H4 (cell line): ENCODE results near the gene SMC4. TPM values are rescaled to one million over a fixed set of nuclear protein-coding genes. Genes with fewer than 3 reads are reported as not detected.
"Not testable (repeated sequence)": the region's sequence is repeated elsewhere in the genome, so short reads cannot be mapped to it uniquely, and the experiment has no call there.

Experiments
- DNase-seq: peaks from one replicate; pipeline ENCODE4 v3.0.0-alpha.2; 2015; ENCODE audit warnings: low spot score
- total RNA-seq: library from RNA; depleted of rRNA; stranded (reverse); fragments of >200 nt; shearing (Covaris generic); gene quantifications from 2 replicates; pipeline ENCODE4 v1.2.3, GENCODE V29; 2014

SMC4 gene
- total RNA-seq, 1 experiment from 2014 or later, result 115 TPM

DNA sequence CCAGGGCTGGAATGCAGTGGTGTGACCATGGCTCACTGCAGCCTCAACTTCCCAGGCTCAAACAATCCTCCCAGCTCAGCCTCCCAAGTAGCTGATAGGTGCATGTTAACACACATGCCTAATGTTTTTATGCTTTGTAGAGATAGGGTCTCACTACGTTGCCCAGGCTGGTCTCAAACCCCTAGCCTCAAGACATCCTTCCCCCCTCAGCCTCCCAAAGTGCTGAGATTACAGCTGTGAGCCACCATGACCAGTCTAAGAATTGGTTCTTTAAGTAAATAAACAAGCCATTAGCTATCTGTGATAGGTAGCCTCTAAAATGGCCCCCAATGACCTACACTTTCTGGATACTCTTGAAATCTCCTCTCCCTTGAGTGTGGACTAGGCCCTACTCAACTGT, 46.4 kb downstream of the SMC4 start:
- no peak for DNase-seq

DNA sequence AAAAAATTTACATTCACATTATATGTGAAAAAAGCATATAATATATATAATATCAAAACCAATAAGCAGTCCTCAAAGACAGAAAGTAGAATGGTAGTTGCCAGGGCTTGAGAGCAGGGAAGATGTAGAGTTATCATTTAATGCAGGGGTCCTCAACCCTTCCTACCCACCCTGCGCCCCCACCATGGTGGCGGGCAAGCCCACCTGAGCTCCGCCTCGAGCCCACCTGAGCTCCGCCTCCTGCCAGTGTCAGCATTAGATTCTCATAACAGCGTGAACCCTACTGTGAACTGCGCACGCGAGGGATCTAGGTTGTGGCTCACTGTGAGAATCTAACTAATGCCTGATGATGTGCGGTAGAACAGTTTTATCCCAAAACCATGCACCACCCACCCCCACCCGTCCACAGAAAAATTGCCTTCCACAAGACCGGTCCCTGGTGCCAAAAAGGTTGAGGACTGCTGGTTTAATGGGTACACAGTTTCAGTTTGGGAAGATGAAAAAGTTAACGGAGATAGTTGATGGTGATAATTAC, 47.1 kb downstream of the SMC4 start:
- no peak for DNase-seq

DNA sequence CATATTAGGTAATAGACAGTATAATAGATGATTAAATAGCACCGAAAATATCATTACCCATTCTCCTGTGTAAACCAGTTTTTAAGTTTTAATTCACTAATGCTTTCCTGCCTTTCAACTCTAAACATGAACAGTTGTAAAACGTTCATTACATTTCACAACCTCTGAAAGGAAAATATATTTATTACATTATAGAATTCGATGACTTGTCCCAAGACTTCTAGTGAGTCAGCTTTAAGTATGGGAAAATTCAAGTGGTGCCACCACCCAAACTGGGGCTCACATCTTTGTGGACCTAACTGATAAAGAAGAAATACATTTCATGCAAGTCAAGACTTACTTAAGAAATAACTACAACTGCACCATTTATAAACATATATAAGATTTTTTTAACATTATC, 48.1 kb downstream of the SMC4 start:
- DNase-seq, result no peak

DNA sequence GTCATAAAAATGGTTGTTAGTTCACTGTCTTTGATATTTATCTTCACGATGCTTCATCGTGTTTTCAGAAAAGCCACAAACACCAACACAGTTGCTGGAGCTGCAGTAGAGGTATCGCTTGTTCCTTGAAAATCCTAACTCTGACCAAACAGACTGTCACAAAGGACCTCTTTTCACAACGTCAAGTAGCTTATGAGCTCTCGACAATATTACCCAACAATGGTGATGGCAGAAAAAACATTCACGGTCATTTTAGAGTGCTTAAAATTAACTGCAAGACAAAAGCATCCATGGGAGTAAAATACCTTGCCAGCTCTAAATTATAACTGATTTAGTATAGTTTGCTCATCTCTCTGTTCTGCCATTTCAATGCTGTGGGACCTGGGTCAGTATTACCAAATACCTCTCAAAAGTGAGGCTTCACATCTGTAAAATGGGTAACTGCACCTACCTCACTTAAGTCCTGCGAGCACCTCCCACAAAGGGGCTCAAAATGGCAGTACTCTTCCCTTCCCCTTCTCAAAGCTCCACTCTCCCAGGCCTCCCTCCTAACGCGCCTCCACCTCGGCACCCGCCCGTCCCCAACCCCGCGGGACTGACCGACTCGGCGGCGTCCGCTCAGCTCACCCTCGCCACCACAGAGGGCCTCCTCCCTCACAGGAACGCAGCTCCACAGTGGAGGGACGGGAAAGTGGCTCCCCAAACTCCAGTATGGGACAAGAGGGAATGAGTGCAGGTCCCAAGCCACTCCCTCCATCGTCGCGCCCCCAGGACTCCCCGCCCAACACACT, 49.6 kb downstream of the SMC4 start:
- no peak for DNase-seq

DNA sequence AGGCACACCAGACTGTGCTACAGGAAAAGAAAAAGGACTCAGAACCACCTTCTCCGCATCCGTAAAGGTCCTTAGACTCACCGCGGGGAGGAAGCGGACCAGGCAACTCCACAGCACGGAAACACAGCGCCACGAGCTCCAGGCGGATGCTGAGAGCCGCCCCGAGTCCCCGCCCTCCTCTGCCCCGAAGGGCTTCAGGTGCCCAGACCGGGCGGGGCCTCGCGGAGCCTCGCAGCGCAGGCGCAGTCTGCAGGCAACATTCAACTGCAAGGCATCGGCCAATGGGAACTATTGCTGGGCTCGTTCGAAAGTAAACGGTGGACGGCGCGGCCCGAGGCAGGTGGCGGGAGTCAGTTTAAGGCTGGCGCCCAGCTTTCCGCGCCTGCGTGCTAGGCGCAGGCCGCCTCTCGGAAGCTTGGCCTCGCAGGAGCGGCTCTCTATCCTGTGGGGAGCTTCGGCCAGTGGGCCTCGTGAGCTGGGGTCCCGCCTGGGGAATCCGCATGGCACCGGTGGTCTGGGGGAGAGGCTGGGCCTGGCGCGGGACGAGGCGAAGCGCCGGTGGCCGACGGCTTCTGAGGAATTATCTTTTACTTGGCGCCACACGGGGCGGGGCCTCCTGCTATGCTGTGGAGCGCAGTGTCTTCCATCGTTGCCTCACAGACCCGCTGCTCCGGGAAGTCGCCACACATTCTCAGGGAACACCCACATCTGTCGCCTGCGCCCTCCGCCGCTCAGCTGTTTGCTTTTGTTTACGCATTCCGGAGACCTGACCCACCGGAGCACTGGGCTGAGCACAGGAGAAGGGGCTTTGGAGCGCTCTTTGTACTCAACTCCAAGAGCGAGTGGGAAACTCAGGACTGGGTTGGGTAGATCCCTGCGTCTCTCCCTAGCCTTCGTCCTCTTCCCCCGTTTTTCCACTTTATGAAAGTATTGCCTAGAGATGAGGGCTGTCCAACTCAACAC, 50.5 kb downstream of the SMC4 start, which contains the start of gene TRIM59:
Gene TRIM59 (minus strand): TSS at position 151 of the 963 bp plus-strand sequence. CDS start 10,603 bp downstream, outside the sequence.
- no peak for DNase-seq

DNA sequence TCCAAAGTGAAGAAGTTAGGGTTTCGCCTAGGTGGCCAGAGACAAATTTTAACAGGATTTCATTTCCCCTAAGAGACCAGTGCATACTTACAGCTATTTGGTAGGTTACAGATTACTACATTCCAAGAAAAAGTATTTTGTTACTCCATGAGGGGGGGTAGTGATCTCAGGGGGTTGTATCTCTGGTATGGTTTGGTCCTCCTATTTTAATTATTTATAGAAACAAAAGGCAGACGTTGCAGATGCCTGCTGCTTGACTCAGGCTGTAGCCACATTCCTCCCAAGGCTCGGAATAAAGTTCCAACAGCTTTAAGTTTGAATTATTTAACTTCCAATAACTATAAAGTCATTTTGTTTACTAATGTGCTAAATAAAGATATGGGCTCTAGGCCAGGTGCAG, 51.4 kb downstream of the SMC4 start:
- no peak for DNase-seq

DNA sequence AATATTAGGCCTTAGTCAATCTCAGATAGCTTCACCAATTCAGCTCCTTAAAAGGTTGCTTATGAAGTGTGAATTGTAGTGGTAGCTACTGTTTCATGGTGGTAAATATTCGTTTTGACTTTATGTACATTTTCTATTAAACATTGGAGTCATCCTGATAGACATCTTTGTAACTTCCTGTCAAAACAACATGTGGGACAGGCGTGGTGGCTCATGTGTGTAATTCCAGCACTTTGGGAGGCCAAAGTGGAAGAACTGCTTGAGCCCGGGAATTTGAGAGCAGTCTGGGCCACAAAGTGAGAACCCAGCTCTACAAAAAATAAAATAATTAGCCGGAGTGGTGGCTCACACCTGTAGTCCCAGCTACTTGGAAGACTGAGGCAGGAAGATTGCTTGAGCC, 52.2 kb downstream of the SMC4 start:
- DNase-seq, result no peak

DNA sequence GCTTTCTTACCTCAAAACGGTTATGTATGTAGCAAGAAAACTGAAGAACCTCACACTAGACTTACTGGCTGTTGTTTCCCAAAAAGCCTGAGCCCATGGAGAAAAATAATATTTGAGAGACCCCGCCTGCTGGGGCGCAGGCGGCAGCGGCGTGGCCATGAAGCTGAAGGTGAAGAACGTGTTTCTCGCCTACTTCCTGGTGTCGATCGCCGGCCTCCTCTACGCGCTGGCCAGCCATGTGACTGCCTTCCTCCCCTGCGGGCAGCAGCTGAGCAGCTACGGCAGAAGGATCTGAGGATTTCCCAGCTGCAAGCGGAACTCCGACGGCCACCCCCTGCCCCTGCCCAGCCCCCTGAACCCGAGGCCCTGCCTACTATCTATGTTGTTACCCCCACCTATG, 52.8 kb downstream of the SMC4 start:
- not testable (repeated sequence) for DNase-seq

DNA sequence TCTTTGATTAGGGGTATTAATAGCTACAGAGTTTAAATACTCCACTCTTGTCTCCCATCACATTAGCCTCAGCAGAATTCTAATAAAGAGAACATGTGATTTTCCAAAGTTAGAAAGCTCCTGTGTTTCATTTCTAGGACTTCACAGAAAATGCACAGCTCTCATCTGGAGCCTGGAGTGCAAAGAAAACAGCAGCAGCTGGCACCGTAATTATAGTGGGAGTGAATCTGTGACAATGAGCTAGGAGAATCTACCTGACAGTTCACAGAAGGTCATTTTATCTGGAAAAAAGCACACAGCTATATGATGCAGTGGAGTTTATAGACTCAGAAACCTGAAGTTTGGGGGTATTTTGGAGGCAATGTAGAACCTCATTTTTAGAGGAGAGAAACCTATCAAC, 55.5 kb downstream of the SMC4 start:
- DNase-seq, result no peak

DNA sequence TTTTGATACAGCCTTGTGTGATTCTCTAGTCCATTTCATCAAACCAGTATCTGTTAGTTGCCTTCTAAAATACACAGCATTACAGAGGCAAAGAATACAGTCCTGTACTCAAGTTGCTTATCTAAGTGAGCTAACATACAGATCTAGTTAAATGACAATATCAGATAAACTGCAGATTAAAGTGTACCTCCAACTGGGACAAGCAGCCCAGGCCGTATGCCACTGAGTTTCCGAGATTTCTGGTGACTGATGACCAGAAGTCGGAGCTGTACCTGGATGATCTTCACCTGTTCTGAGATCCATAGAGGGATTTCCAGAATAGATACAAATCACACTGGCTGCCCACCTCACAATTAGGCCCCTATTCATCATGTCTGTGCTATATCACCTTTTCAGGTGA, 56.4 kb downstream of the SMC4 start:
- DNase-seq, result no peak

DNA sequence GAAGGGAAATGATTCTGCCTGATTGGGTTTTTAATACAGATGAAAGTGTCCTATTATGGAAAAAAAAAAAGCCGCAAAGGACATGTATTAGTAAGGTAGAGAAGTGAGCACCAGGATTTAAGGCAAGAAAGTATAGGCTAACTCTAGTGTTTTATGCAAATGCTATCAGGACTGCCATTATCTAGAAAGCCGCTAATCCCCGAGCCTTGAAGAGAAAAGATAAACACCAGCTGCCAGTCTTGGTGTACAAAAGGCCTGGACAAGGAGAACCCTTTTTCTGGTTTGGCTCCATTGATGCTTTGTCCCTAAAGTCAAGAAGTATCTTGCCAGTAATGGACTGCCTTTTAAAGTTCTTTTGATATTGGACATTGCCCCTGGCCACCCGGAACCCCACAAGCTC, 58.7 kb downstream of the SMC4 start:
- DNase-seq, result no peak

DNA sequence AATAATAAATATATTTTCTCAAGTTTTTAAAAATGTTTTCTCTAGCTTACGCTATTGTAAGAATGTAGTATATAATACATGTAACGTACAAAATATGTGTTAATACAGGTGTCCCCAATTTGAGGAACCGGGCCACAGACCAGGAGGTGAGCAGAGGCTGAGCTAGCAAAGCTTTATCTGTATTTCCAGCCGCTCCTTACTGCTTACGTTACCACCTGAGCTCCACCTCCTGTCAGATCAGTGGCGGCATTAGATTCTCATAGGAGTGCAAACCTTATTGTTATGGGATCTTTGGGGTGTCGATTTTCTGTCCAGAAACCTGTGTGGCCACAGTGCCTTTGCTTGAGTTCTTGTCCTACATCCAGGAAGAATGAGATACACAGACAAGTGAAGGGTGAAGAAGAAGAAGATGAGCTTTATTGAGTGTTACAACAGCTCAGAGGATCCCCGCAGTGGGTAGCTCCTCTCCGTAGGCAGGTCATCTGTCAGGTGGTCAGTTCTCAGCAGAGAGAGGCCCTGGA, 60.1 kb downstream of the SMC4 start:
- DNase-seq, result no peak

DNA sequence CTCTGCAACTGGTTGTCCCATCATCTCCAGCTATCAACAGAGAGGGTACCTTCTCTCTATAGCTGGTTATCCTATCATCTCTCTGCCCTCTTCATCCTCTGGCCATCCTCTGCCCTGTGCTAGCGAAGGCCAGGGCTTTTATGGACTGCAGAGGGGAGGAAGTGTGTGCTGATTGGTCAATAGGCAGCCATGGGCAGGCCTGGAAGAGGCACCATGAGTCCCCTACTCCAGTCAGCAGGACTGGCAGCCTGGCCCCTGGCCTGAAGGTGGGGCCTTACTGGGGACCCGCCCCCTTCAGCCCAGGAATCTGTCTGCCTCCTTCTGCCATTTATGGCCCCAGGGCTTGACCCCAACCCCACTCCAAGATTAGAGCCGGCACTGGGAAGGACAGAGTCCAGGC, 60.6 kb downstream of the SMC4 start:
- no peak for DNase-seq

DNA sequence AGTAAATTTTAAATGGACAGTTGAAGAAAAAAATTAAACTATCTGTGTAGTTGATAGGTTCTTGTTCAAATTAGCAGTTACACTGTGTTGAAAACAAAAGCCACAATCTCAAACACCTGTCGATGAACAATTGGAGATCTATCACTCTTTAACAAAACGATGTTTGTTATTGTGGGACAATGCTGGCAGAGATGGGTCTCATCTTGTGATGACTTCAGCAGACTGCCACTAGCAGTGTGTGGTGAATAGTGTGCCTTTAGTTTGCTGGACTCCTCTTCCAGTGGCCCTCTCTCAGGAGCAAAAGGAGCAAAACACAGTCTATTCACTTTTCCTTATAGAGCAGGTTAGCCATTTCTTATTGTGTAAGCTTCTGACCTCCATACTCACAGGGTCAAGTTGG, 64.9 kb downstream of the SMC4 start:
- DNase-seq, result no peak

DNA sequence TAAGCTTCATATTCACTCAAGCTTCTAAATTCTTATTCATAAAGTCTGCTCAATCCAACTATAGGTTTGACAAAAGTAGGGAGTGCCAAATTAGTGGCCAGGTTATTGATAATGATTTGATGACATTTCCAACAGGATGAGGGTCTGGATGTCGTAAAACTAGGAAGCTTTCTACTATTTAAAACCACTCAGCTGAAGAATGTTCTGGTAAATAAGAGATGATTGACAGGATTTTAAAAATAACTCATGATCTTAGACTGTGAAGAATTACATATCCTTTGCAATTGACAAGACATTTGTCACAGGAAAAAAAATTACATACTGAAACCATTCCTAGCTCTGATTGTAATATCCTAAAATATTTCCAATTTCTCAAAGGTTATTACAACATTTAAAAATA, 65.5 kb downstream of the SMC4 start:
- no peak for DNase-seq

DNA sequence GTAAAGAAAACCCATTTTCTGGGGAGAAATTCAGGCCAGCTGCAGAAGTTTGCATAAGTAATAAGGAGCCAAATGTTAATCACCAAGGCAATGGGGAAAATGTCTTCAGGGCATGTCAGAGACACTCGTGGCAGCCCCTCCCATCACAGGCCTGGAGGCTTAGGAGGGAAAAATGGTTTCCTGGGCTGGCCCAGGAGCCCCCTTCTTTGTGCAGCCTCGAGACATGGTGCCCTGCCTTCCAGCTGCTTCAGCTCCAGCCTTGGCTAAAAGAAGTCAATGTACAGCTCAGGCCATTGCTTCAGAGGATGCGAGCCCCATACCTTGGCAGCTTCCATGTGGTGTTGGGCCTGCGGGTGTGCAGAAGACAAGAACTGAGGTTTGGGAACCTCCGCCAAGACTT, 70.7 kb downstream of the SMC4 start:
- no peak for DNase-seq

DNA sequence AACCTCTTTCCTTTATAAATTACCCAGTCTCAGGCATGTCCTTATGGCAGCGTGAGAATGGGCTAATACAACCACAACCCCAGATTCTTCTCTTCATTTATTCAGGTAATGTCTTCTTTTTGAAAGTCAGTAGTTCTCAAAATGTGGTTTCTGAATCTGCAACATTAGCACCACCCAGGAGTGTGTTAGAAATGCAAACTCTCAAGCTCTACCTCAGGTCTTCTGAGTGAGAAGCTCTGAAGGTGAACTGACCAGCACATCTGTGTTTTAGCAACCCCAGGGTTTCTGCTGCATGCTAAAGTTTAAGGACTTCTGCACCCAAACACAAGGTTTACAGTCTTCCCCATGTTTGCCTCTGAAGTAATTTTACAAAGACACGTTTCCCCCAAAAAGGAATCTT, 72.4 kb downstream of the SMC4 start:
- DNase-seq, result no peak

DNA sequence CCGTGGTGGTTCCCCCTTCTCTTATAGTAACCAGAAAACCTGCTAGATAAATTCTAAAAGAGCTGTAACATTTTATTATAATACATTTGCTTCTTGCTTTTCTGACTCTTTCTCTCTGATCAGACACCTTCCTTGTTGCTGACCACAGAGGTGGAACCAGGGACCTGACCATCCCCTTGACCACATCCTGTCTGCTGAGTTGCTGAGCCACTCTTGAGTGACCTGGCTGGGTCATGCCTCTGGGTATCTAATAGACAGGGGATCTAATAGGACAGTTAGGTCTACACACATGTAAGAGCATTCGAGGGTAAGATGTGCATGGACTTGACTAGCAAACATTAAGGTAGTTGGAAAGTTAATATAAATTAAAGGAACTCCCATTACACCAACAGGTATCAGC, 72.9 kb downstream of the SMC4 start:
- DNase-seq, result no peak

DNA sequence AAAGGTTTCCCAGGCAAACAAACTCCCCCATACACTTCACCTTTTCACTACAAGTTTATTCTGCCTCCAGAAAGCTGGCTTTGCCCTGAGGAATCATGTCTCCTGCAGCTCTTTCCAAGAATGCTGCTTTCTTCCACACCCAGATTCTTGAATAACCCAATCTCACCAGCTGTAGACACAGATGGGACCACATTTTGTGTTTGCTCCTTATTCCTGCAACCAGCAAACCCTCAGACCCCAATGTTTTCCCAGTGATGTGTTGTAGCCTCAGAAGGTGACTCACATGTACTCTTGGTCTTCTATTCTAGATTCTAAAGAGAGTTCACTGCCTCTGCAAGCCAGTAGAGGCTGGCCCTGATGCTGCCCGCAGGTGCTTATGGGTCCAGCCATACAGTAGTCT, 73.8 kb downstream of the SMC4 start:
- no peak for DNase-seq

DNA sequence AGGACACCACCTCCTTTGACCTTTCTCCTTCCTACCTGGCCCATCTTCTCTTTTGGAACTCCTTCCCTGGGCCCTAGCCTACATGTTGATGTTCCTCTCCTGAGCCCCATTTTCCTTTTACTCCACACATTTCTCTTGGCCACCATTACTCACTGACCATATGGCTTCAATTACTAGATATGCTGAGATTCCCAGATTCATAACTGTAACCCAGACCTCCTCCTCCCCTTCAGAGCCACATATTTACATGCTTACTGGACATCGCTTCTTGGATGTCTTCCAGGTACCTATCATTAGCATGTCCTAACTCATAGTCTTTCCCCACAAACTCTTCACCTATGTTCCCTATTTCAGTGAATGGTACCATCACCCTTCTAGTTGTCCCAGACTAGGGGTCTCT, 74.5 kb downstream of the SMC4 start:
- no peak for DNase-seq

DNA sequence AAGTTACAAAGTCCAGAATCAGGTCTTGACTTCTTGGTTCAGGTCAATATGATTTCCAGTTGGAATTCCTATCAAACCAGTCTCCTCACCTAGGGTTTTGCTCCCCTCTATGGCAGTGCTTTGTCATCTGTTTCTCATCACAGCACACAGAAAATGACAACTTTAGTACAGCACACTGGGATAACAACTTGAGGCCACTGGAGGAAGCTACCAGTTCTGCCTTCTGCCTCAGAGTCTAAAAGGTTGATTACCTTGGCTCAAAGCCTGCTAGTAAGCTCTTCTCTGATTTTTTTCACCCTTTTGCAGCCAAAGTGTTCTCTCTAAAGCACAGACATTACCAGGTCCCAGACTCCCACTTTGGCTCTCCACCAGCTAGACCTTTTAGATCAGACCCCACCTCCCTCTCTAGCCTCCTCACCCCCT, 75.0 kb downstream of the SMC4 start:
- no peak for DNase-seq

DNA sequence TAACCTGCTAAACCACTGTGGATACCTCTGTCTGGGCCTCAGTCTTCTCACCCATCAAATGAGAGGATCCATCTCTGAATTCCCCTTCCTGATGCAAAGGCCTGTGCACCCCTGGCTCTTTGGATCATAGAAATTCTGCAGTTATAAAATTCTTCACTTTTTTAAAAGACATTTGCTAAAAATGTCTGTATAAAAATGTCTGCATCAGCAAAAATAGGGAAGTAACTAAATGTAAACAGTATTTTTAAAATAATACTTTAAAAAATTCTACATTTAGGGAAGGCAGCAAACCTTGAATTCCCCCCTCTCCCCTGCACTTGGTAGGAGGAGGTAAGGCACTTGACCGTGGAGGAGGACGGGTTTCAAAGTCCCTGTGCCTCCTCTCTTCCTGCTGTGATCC, 75.7 kb downstream of the SMC4 start:
- no peak for DNase-seq
